ENCODE results near the gene SORCS2.

Gene SORCS2

GRCh38 chr4:7192252-7193029 lies at the start of gene SORCS2:
Gene SORCS2 (plus strand): TSS chr4:7192538.
- peak; percentile 73 for DNase-seq

- no peak for DNase-seq
Observed at GRCh38 chr4:7144374-7145290, 47.7 kb upstream of the SORCS2 start.

DNA sequence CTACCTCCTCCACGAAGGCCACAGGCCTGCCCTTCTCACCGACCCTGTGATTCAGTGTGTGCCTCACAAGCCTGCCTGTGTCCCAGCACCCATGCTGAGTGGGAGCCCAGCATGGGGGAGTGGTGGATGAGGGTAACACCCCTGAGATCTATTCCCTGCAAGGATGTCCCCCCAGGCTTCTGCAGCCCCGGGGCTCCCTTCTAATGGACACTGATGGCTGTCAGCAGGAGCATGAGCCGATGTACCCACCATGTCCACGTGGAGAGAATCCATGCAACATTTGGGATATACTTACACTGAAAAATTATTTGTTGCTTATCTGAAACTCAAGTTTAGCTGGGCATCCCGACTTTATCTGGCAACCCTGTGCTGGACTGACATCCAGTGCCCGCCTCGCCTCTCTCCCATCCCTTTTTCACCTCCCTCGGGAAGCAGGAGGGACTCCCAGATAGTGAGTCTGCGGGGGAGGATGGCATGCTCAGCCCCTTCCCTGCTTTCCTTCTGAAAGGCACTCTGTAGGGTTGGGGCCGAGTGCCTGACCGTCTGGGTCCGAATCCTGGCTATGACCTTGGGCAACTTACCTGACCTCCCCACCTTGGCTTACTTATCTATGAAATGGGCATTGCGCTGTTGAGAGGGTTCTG lies 46.9 kb upstream of the SORCS2 start:
- no peak for DNase-seq

- DNase-seq = no peak
Observed at GRCh38 chr4:7146059-7146785, 46.1 kb upstream of the SORCS2 start.

GRCh38 chr4:7146786-7147115 lies 45.6 kb upstream of the SORCS2 start:
- DNase-seq = no peak

DNA sequence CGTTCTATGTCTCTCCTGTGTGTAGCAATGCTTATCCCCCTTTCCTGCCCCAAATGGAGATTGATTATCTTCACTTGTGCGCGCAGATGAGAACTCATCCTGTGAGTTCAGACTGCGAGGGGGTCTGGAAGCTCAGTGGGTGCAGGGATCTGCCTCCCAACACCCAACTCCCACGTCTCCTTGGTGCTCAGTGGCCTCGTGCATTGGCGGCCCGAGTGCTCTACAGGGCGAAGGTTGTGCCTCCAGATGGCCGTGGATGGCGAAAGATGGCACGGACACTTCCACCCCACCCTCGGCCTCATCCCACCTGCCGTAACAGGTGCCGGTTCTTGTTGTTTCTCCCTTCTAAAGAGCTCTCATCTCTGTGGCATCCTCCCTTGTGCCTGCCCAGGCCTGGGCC lies 45.1 kb upstream of the SORCS2 start:
- DNase-seq = no peak

GRCh38 chr4:7147661-7148310 lies 44.6 kb upstream of the SORCS2 start:
- DNase-seq = no peak

DNA sequence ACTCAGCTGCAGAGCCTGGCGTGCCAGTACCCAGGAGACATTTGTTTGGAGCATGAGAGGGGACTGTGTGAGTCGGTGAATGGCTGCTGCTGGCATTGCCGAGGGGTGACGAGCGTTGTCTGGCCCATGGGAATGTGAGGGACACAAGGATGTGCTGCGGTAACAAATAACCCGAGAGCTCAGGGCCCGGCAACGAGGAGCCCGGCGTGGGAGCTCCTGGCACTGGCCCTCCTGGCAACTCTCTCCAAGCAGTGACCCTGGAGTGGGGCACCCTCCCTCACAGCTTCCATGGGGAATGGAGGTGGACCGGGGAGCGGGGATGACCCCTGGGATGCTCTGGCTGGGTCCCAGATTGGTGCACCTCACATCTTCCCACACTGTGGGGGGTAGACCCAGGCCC lies 44.0 kb upstream of the SORCS2 start:
- DNase-seq = no peak

GRCh38 chr4:7150036-7150635 lies 42.2 kb upstream of the SORCS2 start:
- no peak for DNase-seq

DNA sequence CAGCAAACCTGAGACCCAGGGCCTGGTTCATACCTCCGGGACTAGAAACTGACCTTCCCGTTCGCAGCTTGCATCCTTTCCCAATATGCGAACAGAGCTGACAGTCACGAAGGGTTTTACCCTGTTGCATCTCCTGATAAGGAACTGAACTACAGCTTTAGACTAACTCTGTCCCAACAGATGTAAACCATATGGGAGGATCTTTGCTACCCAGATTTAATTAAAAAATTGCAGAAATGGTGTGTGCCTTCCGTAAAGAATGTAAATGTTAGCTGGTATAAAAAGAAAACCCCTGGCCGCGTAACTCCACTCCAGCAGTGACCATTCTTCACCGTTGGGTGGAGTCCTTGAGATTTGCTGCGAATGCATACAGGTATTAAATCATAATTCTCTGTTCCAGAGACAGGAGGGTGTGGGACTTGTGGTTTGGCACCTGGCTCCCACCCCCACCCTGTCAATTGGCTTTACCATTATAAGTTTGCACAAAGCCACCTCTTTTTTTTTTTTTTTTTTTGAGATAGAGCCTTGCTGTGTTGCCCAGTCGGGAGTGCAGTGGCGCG lies 40.6 kb upstream of the SORCS2 start:
- DNase-seq = no peak

DNA sequence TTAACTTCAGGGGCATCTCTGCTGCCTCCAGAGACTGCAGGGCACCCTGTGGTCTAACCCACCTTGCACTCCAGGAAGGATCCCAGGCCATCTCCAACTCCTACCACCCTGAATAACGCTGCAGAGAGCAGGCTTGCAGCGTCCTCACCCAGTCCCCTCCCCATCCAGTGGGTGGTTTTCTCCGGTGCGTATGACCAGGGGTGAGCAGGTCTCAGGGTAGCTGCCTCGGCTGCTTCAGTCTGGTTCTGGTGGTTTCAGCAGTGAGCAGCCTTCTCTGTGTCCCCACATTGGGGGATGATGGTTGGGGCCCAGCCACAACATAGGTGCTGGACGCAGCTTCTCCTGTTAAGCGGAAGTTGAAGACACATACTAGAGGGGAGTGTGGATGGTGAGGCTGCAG lies 38.6 kb upstream of the SORCS2 start:
- no peak for DNase-seq

- DNase-seq = no peak
Observed at GRCh38 chr4:7154351-7154981, 37.9 kb upstream of the SORCS2 start.

DNA sequence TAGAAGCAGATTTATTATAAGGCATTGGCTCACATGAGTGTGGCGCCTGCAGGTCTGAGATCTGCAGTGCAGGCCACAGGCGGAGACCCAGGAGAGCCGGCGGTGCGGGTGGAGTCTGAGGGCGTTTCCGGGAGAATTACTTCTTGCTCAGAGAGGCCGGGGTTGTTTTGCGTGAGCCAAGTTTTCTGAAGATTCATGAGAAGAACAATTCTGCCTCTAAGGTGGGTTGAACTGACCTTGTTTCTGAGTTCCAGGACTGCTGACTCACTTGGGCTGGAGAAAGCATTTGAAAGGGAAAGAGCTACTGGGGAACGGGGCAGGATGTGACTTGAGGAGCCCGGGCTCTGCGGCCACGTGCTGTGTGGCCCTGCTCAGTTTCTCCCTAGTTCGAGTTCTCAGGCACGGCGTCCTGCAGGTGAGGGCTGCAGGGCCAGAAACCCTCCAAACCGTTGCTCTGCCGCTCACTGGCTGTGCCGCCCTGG lies 36.7 kb upstream of the SORCS2 start:
- DNase-seq = no peak

DNA sequence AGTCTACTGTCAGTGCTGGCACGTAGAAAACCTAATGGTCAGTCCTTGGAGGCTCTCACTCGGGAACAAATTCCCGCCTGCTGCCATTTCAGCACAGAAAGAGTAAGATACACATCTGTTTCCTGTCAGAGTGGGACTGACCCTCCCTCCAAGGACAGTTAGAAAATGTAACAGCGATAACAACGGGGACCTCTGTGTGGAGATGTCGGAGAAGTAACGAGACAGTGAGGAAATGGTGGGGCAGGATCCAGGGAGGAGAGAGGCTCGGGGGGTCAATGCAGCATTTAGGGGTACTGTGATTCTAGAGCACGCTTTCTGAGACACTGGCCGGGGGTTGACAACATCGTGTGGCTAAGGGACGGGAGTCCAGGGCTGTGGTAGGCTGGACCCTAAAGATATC lies 36.0 kb upstream of the SORCS2 start:
- DNase-seq = no peak

DNA sequence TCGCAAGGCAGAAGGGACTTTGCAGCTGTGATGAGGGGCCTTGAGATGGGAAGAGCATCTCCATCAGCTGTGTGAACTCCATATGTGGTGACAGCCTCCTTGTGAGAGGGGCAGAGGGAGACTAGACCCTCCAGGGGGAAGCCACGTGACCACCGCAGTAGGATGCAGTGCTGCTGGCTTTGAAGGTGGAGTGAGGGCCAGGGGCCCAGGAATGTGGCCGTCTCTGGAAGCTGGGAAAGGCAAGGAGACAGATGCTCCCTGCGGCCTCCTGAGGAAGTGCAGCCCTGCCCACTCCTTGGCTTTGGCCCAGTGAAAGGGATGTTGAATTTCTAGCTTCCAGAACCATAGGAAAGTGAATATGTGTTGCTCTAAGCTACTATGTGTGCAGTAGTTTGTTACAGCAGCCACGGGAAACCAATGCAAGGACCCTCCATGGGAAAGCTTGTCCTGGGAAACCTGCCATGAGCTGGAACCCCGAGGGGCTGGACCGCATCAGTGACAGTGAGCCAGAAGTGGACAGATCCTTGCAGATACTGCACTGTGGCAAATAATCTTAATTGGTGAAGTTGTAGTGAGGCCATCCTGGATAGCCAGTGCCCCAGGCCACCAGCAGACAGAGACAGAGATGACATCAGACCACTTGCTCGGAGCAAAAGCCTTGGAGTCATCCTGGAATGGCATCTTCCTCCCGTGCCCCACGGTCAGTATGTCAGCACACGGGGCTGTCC lies 35.4 kb upstream of the SORCS2 start:
- no peak for DNase-seq

- DNase-seq = no peak
Observed at GRCh38 chr4:7157666-7158065, 34.7 kb upstream of the SORCS2 start.

DNA sequence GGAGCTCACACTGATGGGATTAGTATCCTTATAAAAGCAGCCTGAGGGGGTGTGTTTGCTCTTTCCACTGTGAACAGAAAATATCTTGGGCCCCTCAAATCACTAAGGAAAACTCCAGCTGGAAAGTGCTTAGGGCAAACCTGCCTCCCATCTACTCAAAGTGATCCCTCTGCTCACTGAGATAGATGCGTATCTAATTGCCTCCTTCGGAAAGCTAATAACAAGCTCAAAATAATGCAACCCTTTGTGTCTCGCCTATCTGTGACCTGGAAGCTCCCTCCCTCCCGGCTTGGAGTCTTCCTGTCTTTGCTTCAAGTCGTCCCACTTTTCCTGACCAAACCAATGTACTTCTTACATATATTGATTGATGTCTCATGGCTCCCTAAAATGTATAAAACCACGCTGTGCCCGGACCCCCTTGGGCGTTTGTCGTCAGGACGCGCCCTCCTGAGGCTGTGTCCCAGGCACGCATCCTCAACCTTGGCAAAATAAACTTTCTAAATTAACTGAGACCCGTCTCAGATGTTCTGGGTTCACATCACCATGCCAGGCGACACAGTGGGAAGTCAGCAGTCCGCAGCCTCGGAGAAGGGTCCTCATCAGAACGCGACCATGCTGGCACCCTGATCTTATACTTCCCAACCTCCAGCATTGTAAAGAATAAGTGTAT lies 34.1 kb upstream of the SORCS2 start:
- no peak for DNase-seq

DNA sequence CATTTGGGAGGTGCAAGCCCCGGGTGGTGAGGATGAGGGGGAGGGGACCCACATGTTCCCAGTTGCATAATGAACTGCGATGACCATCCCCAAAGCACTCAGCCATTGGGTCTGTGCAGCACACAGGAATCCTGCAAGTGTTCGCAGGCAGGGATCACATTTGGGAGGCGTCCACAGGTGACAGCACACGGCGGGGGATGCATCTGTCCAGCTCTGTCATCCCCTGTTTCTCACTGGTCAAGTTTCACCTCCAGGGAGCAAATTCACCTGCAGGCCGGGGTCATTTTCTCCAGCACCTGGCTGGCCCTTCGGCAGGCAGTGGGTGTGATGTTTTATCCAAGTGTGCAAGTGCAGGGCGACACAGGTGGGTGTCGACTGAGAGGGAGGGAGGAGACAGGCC lies 33.3 kb upstream of the SORCS2 start:
- DNase-seq = no peak

- no peak for DNase-seq
Observed at GRCh38 chr4:7159923-7160322, 32.4 kb upstream of the SORCS2 start.

- no peak for DNase-seq
Observed at GRCh38 chr4:7160439-7160838, 31.9 kb upstream of the SORCS2 start.
